H7 (cell line): Measurements from ENCODE around the gene DDX31. TPM values are rescaled to one million over a fixed set of nuclear protein-coding genes. Genes with fewer than 3 reads are reported as not detected.

Experiments used
- DNase-seq: peaks from one replicate; pipeline ENCODE4 v3.0.0; 2012
- H3K27me3 ChIP-seq: 2 replicates; pipeline ENCODE4 v1.6.0; 2011; ENCODE audit warnings: mild to moderate bottlenecking, low read length; ENCODE audit not compliant: control insufficient read depth, insufficient read depth
- H3K36me3 ChIP-seq: replicated peaks from 2 replicates; pipeline ENCODE4 v1.5.1; 2011; ENCODE audit warnings: low read length; ENCODE audit not compliant: control insufficient read depth, insufficient read depth
- H3K4me3 ChIP-seq: 2 replicates; pipeline ENCODE4 v1.5.1; 2011; ENCODE audit warnings: low read depth, mild to moderate bottlenecking, control low read depth, low read length, moderate library complexity; ENCODE audit not compliant: insufficient read depth
- total RNA-seq: library from RNA; depleted of rRNA; stranded (reverse); fragments of >200 nt; shearing (Covaris generic); gene quantifications from 2 replicates; pipeline ENCODE4 v1.2.3, GENCODE V29; 2014

Gene DDX31
- total RNA-seq, 1 experiment from 2014 or later: 28.9 TPM

GRCh38 chr9:132637801-132638200 lies 32.0 kb downstream of the DDX31 start:
- H3K4me3 ChIP-seq: no peak overlapping the region
- peaks cover 2% of the 10 kb centered on the region for H3K36me3 ChIP-seq
- H3K27me3 ChIP-seq: no peaks in the 10 kb centered on the region

GRCh38 chr9:132637351-132637750 lies 32.4 kb downstream of the DDX31 start:
- Histone ChIP-seq H3K36me3 (peaks cover 2% of the 10 kb centered on the region), H3K4me3 (no peak overlapping the region), H3K27me3 (no peaks in the 10 kb centered on the region)
- DNase-seq: no peak

More at GRCh38 chr9:132637801-132638200, 32.0 kb downstream of the DDX31 start:
- no peak for DNase-seq

- Histone ChIP-seq H3K36me3 (peaks cover 8% of the 10 kb centered on the region), H3K27me3 (no peaks in the 10 kb centered on the region), H3K4me3 (no peak overlapping the region)
- DNase-seq: no peak
Measured at GRCh38 chr9:132634327-132634726, 35.5 kb downstream of the DDX31 start.

GRCh38 chr9:132632413-132633129 lies 37.2 kb downstream of the DDX31 start:
- H3K36me3 ChIP-seq: peaks cover 10% of the 10 kb centered on the region
- H3K27me3 ChIP-seq: no peaks in the 10 kb centered on the region
- no peak for DNase-seq
- H3K4me3 ChIP-seq: no peak overlapping the region

- DNase-seq: no peak
- no peak overlapping the region for H3K4me3 ChIP-seq
- H3K27me3 ChIP-seq: no peaks in the 10 kb centered on the region
- H3K36me3 ChIP-seq: peaks cover 11% of the 10 kb centered on the region
Measured at GRCh38 chr9:132631685-132632084, 38.1 kb downstream of the DDX31 start.

- Histone ChIP-seq H3K4me3 (no peak overlapping the region), H3K27me3 (no peaks in the 10 kb centered on the region), H3K36me3 (peaks cover 11% of the 10 kb centered on the region)
- no peak for DNase-seq
Measured at GRCh38 chr9:132631280-132631679, 38.5 kb downstream of the DDX31 start.

GRCh38 chr9:132630811-132631210 lies 39.0 kb downstream of the DDX31 start:
- Histone ChIP-seq H3K4me3 (no peak overlapping the region), H3K36me3 (peaks cover 11% of the 10 kb centered on the region)

GRCh38 chr9:132630116-132630515 lies 39.7 kb downstream of the DDX31 start:
- Histone ChIP-seq H3K36me3 (peaks cover 11% of the 10 kb centered on the region), H3K4me3 (no peak overlapping the region), H3K27me3 (no peaks in the 10 kb centered on the region)
- DNase-seq: no peak

More at GRCh38 chr9:132630811-132631210, 39.0 kb downstream of the DDX31 start:
- DNase-seq: no peak
- H3K27me3 ChIP-seq: no peaks in the 10 kb centered on the region

GRCh38 chr9:132628746-132629145 lies 41.0 kb downstream of the DDX31 start:
- DNase-seq: no peak
- Histone ChIP-seq H3K27me3 (no peaks in the 10 kb centered on the region), H3K4me3 (no peak overlapping the region), H3K36me3 (peaks cover 11% of the 10 kb centered on the region)

GRCh38 chr9:132627594-132627993 lies 42.2 kb downstream of the DDX31 start:
- DNase-seq: no peak

GRCh38 chr9:132627106-132627505 lies 42.7 kb downstream of the DDX31 start:
- Histone ChIP-seq H3K36me3 (peaks cover 15% of the 10 kb centered on the region), H3K4me3 (no peak overlapping the region), H3K27me3 (no peaks in the 10 kb centered on the region)
- no peak for DNase-seq

More at GRCh38 chr9:132627594-132627993, 42.2 kb downstream of the DDX31 start:
- Histone ChIP-seq H3K36me3 (peaks cover 13% of the 10 kb centered on the region), H3K4me3 (no peak overlapping the region), H3K27me3 (no peaks in the 10 kb centered on the region)

GRCh38 chr9:132626285-132626684 lies 43.5 kb downstream of the DDX31 start:
- peaks cover 15% of the 10 kb centered on the region for H3K36me3 ChIP-seq
- no peak overlapping the region for H3K4me3 ChIP-seq
- no peaks in the 10 kb centered on the region for H3K27me3 ChIP-seq
- no peak for DNase-seq

GRCh38 chr9:132622159-132622558 lies 47.6 kb downstream of the DDX31 start:
- H3K27me3 ChIP-seq: no peaks in the 10 kb centered on the region
- no peak for DNase-seq
- peaks cover 8% of the 10 kb centered on the region for H3K36me3 ChIP-seq
- no peak overlapping the region for H3K4me3 ChIP-seq

GRCh38 chr9:132616725-132617124 lies 53.1 kb downstream of the DDX31 start:
- Histone ChIP-seq H3K36me3 (peaks cover 8% of the 10 kb centered on the region), H3K4me3 (no peak overlapping the region), H3K27me3 (no peaks in the 10 kb centered on the region)
- no peak for DNase-seq

GRCh38 chr9:132615774-132616173 lies 54.0 kb downstream of the DDX31 start:
- H3K4me3 ChIP-seq: no peak overlapping the region
- H3K36me3 ChIP-seq: peaks cover 14% of the 10 kb centered on the region
- DNase-seq: no peak
- no peaks in the 10 kb centered on the region for H3K27me3 ChIP-seq
